GM12891 (cell line): ENCODE measurements around the gene GPR39.

Experiments used
- POLR2A ChIP-seq: IDR thresholded peaks from 2 replicates; pipeline ENCODE4 v1.6.1; 2011; ENCODE audit warnings: low read depth, low read length, control low read depth
- POLR2AphosphoS5 ChIP-seq: IDR thresholded peaks from 2 replicates; pipeline ENCODE4 v1.6.1; 2011; ENCODE audit warnings: low read depth, low read length, control low read depth
- POU2F2 ChIP-seq: IDR thresholded peaks from 2 replicates; pipeline ENCODE4 v1.6.1; 2011; ENCODE audit warnings: low read depth, mild to moderate bottlenecking, control low read depth, low read length, moderate library complexity
- SPI1 ChIP-seq: IDR thresholded peaks from 2 replicates; pipeline ENCODE4 v1.6.1; 2011; ENCODE audit warnings: low read depth, low read length, control low read depth
- TAF1 ChIP-seq: IDR thresholded peaks from 2 replicates; pipeline ENCODE4 v1.6.1; 2011; ENCODE audit warnings: low read depth, low read length, control low read depth

DNA sequence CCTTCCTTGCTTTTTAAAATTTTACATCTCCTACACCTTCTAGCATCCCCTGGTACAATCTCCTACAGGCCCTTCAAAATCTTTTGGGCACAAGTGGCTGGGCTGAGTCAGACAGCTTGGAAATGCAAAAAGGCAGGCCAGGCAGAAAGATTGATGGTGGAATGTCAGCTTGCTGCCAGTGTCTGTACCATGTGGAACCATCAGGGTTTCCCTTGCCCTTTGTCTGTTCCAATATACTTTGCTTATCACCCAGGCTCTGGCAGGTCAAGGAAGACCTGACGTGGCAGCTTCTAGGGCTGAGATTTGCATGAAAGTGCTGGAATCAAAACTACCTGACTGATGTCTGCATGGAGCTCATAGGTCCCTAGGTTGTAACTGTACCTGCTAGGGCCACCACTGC lies 33.3 kb downstream of the GPR39 start:
- TF ChIP-seq POLR2AphosphoS5 (no peak), POLR2A (no peak), TAF1 (no peak), SPI1 (no peak), POU2F2 (no peak)
